ENCODE results near the gene ADAD2.

ADAD2 gene

DNA sequence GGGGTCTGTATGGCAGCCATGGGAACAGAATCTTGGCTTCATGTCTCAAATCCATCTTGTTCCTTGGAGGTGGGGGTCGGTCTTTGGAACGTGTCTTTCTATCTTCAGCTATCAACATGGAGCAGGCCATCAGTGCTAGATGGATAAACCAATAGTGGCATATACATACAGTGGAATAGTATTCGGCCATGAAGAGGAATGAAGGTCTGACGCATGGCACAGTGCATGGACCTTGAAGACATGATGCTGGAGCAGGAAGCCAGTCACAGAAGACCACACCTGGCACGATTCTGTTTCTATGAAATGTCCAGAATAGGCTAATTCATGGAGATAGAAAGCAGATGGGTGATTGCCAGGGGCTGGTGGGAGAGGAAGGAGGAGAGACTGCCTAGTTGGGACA, 41.1 kb downstream of the ADAD2 start:
- peaks cover 0 to 32% (median 5%) of the 10 kb centered on the region in 5 experiments for H3K27me3 ChIP-seq (replicated peaks in 2 of 5; ENCODE audit: control insufficient read depth in 4 of 5, insufficient read depth in 5 of 5, low read length in 4 of 5)
- H3K27ac ChIP-seq (ENCODE audit: insufficient read depth in 1 of 2, low read depth in 1 of 2, low read length in 2 of 2, poor library complexity in 1 of 2, severe bottlenecking in 2 of 2): no peak overlapping the region
- ChIA-PET POLR2A (no interaction called here), CTCF (no interaction called here)
- no peaks in the 10 kb centered on the region for H3K9me3 ChIP-seq (ENCODE audit: control extremely low read depth in 1 of 5, control insufficient read depth in 4 of 5, insufficient read depth in 2 of 5, low read depth in 1 of 5, low read length in 4 of 5)
- no peak for DNase-seq
- H3K36me3 ChIP-seq (ENCODE audit: control insufficient read depth in 4 of 4, insufficient read depth in 4 of 4, low read length in 3 of 4): no peaks in the 10 kb centered on the region
- WGBS (ENCODE audit: insufficient coverage): 97% methylated on average over 3 of the region's 5 CpGs
- H3K4me3 ChIP-seq (ENCODE audit: control insufficient read depth in 1 of 7, extremely low read depth in 1 of 7, insufficient read depth in 4 of 7, low read depth in 2 of 7, low read length in 6 of 7): no peak overlapping the region
- peaks cover 0 to 9% (median 7%) of the 10 kb centered on the region in 4 experiments for H3K4me1 ChIP-seq (ENCODE audit: control extremely low read depth in 1 of 4, control insufficient read depth in 4 of 4, insufficient read depth in 4 of 4, low read length in 3 of 4)

DNA sequence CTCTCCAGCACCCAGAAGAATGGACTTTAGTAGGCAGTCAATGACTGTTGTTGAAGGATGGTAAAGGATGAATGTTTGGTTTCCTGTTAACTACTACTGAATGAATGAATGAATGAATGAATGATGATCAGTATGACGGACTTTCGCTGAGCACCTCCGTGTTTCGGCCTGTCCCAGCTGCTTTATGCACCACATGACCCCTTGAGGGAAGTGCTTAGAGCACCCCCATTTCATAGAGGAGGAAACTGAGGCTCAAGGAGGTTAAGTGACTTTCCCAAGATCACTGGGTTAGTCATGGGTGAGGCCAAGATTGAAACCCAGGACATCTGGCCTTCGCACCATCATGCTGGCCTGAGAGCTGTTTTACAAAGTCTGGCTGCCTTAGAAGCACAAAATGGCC, 42.0 kb downstream of the ADAD2 start:
- Histone ChIP-seq H3K27ac (ENCODE audit: insufficient read depth in 1 of 2, low read depth in 1 of 2, low read length in 2 of 2, poor library complexity in 1 of 2, severe bottlenecking in 2 of 2) (no peak overlapping the region), H3K4me3 (ENCODE audit: control insufficient read depth in 1 of 7, extremely low read depth in 1 of 7, insufficient read depth in 4 of 7, low read depth in 2 of 7, low read length in 6 of 7) (no peak overlapping the region), H3K36me3 (ENCODE audit: control insufficient read depth in 4 of 4, insufficient read depth in 4 of 4, low read length in 3 of 4) (no peaks in the 10 kb centered on the region), H3K4me1 (ENCODE audit: control extremely low read depth in 1 of 4, control insufficient read depth in 4 of 4, insufficient read depth in 4 of 4, low read length in 3 of 4) (peaks cover 0 to 4% (median 3%) of the 10 kb centered on the region in 4 experiments), H3K9me3 (ENCODE audit: control extremely low read depth in 1 of 5, control insufficient read depth in 4 of 5, insufficient read depth in 2 of 5, low read depth in 1 of 5, low read length in 4 of 5) (no peaks in the 10 kb centered on the region), H3K27me3 (replicated peaks in 2 of 5; ENCODE audit: control insufficient read depth in 4 of 5, insufficient read depth in 5 of 5, low read length in 4 of 5) (peaks cover 0 to 32% (median 5%) of the 10 kb centered on the region in 5 experiments)
- ChIA-PET CTCF (no interaction called here), POLR2A (no interaction called here)
- WGBS (ENCODE audit: insufficient coverage): 91% methylated on average over 1 of the region's 5 CpGs
- no peak for DNase-seq

GRCh38 chr16:84233748-84234147, 42.8 kb downstream of the ADAD2 start:
- Histone ChIP-seq H3K27me3 (replicated peaks in 2 of 5; ENCODE audit: control insufficient read depth in 4 of 5, insufficient read depth in 5 of 5, low read length in 4 of 5) (peaks cover 0 to 34% (median 5%) of the 10 kb centered on the region in 5 experiments), H3K4me1 (ENCODE audit: control extremely low read depth in 1 of 4, control insufficient read depth in 4 of 4, insufficient read depth in 4 of 4, low read length in 3 of 4) (no peaks in the 10 kb centered on the region), H3K9me3 (ENCODE audit: control extremely low read depth in 1 of 5, control insufficient read depth in 4 of 5, insufficient read depth in 2 of 5, low read depth in 1 of 5, low read length in 4 of 5) (no peaks in the 10 kb centered on the region), H3K4me3 (ENCODE audit: control insufficient read depth in 1 of 7, extremely low read depth in 1 of 7, insufficient read depth in 4 of 7, low read depth in 2 of 7, low read length in 6 of 7) (no peak overlapping the region), H3K27ac (ENCODE audit: insufficient read depth in 1 of 2, low read depth in 1 of 2, low read length in 2 of 2, poor library complexity in 1 of 2, severe bottlenecking in 2 of 2) (no peak overlapping the region), H3K36me3 (ENCODE audit: control insufficient read depth in 4 of 4, insufficient read depth in 4 of 4, low read length in 3 of 4) (no peaks in the 10 kb centered on the region)
- CTCF ChIA-PET: no interaction called here
- POLR2A ChIA-PET: no interaction called here
- DNase-seq: no peak
- WGBS (ENCODE audit: insufficient coverage): 79% methylated on average over 9 of the region's 9 CpGs

- H3K27ac ChIP-seq (ENCODE audit: insufficient read depth in 1 of 2, low read depth in 1 of 2, low read length in 2 of 2, poor library complexity in 1 of 2, severe bottlenecking in 2 of 2): no peak overlapping the region
- H3K9me3 ChIP-seq (ENCODE audit: control extremely low read depth in 1 of 5, control insufficient read depth in 4 of 5, insufficient read depth in 2 of 5, low read depth in 1 of 5, low read length in 4 of 5): no peaks in the 10 kb centered on the region
- H3K36me3 ChIP-seq (ENCODE audit: control insufficient read depth in 4 of 4, insufficient read depth in 4 of 4, low read length in 3 of 4): no peaks in the 10 kb centered on the region
- WGBS (ENCODE audit: insufficient coverage): 83% methylated on average over 11 of the region's 21 CpGs
- POLR2A ChIA-PET: no interaction called here
- CTCF ChIA-PET: no interaction called here
- no peak overlapping the region for H3K4me3 ChIP-seq (ENCODE audit: control insufficient read depth in 1 of 7, extremely low read depth in 1 of 7, insufficient read depth in 4 of 7, low read depth in 2 of 7, low read length in 6 of 7)
- DNase-seq: no peak
- H3K4me1 ChIP-seq (ENCODE audit: control extremely low read depth in 1 of 4, control insufficient read depth in 4 of 4, insufficient read depth in 4 of 4, low read length in 3 of 4): no peaks in the 10 kb centered on the region
- H3K27me3 ChIP-seq (replicated peaks in 2 of 5; ENCODE audit: control insufficient read depth in 4 of 5, insufficient read depth in 5 of 5, low read length in 4 of 5): peaks cover 0 to 42% (median 5%) of the 10 kb centered on the region in 5 experiments
These were observed 43.6 kb downstream of the ADAD2 start for GRCh38 chr16:84234321-84235241.

DNA sequence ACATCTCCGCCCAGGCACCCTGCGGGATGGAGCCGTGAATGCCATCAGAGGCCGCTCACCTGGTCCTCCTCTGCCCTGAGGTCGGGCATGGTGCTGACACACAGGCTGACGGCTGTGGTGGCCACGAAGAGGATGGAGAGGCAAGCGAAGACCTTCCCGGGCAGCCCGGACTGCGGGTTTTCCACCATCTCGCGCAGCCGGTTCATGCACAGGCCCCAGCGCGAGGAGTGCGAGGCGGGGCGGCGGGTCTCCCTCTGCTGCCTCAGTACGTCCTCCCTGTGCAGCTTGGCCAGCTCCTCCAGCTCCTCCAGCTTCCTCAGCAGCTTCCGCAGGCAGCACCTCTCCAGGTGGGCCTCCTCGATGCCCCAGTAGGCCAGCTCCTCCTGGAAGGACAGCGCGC, 45.7 kb downstream of the ADAD2 start:
- Histone ChIP-seq H3K27me3 (replicated peaks in 2 of 5; ENCODE audit: control insufficient read depth in 4 of 5, insufficient read depth in 5 of 5, low read length in 4 of 5) (peaks cover 0 to 56% (median 3%) of the 10 kb centered on the region in 5 experiments), H3K4me1 (ENCODE audit: control extremely low read depth in 1 of 4, control insufficient read depth in 4 of 4, insufficient read depth in 4 of 4, low read length in 3 of 4) (no peaks in the 10 kb centered on the region), H3K9me3 (ENCODE audit: control extremely low read depth in 1 of 5, control insufficient read depth in 4 of 5, insufficient read depth in 2 of 5, low read depth in 1 of 5, low read length in 4 of 5) (no peaks in the 10 kb centered on the region), H3K27ac (ENCODE audit: insufficient read depth in 1 of 2, low read depth in 1 of 2, low read length in 2 of 2, poor library complexity in 1 of 2, severe bottlenecking in 2 of 2) (no peak overlapping the region), H3K36me3 (ENCODE audit: control insufficient read depth in 4 of 4, insufficient read depth in 4 of 4, low read length in 3 of 4) (no peaks in the 10 kb centered on the region), H3K4me3 (ENCODE audit: control insufficient read depth in 1 of 7, extremely low read depth in 1 of 7, insufficient read depth in 4 of 7, low read depth in 2 of 7, low read length in 6 of 7) (no peak overlapping the region)
- ChIA-PET CTCF (interaction anchor here (1.4 kb wide), 1 partner anchor 9 kb away, joined by 3 read pairs; no protein-coding TSS in a partner anchor), POLR2A (no interaction called here)
- WGBS (ENCODE audit: insufficient coverage): 94% methylated on average over 20 of the region's 25 CpGs
- DNase-seq: no peak

- POLR2A ChIA-PET: interaction anchor here (0.6 kb wide), 1 partner anchor 155 kb away, joined by 4 read pairs; no protein-coding TSS in a partner anchor
- no peaks in the 10 kb centered on the region for H3K9me3 ChIP-seq (ENCODE audit: control extremely low read depth in 1 of 5, control insufficient read depth in 4 of 5, insufficient read depth in 2 of 5, low read depth in 1 of 5, low read length in 4 of 5)
- CTCF ChIA-PET: interaction anchor here (1.4 kb wide), 1 partner anchor 8 kb away, joined by 3 read pairs; no protein-coding TSS in a partner anchor
- no peaks in the 10 kb centered on the region for H3K36me3 ChIP-seq (ENCODE audit: control insufficient read depth in 4 of 4, insufficient read depth in 4 of 4, low read length in 3 of 4)
- H3K27me3 ChIP-seq (replicated peaks in 2 of 5; ENCODE audit: control insufficient read depth in 4 of 5, insufficient read depth in 5 of 5, low read length in 4 of 5): peaks cover 0 to 49% (median 3%) of the 10 kb centered on the region in 5 experiments
- WGBS (ENCODE audit: insufficient coverage): 91% methylated on average over 13 of the region's 17 CpGs
- no peak for DNase-seq
- H3K4me1 ChIP-seq (ENCODE audit: control extremely low read depth in 1 of 4, control insufficient read depth in 4 of 4, insufficient read depth in 4 of 4, low read length in 3 of 4): no peaks in the 10 kb centered on the region
- H3K4me3 ChIP-seq (ENCODE audit: control insufficient read depth in 1 of 7, extremely low read depth in 1 of 7, insufficient read depth in 4 of 7, low read depth in 2 of 7, low read length in 6 of 7): no peak overlapping the region
- H3K27ac ChIP-seq (ENCODE audit: insufficient read depth in 1 of 2, low read depth in 1 of 2, low read length in 2 of 2, poor library complexity in 1 of 2, severe bottlenecking in 2 of 2): no peak overlapping the region
These were observed 47.2 kb downstream of the ADAD2 start for GRCh38 chr16:84237994-84238750.
